Measurements from ENCODE around the gene RASSF1. TPM values are rescaled to one million over a fixed set of nuclear protein-coding genes. Genes with fewer than 3 reads are reported as not detected.
A peak's percentile ranks its signal among the peaks of the same experiment; 100 is the strongest.

The RASSF1 gene
- total RNA-seq, 5 donors from 2014 or later (not counting 1 experiment from before 2014, with no cell fraction given), result 73.2 to 153 (median 79.6) TPM

DNA sequence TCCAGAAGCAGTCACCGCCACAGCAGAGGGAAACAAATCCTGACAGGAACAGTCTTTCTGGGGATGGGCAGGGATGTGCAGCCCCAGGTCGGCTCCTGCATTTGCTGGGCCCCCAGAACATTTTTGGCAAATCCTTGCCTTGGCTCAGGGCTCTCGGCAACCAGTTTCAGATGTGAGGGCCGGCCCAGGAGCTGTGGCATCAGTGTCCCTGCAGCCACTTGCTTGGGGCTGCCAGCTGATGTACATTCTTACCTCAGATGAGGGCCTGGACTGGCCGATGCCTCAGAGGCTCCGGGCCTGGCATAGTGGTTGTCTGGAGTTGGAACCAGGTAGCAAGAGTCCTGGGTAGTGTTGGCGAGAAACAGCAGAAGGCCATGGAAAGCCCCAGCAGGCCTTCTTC lies 14.2 kb upstream of the RASSF1 start:
- no peak overlapping the region for H3K4me3 ChIP-seq (ENCODE audit: control insufficient read depth in 1 of 2, extremely low read depth in 1 of 2, low read length in 1 of 2)
- ATAC-seq (replicated peaks in 1 of 4) (no peak), DNase-seq (no peak)
- CTCF ChIA-PET, result no interaction called here
- WGBS (ENCODE audit: insufficient coverage), result 95% methylated on average over 5 of the region's 7 CpGs
- H3K4me3 Mint-ChIP-seq, result no peak overlapping the region
- H3K4me1 ChIP-seq (ENCODE audit: control insufficient read depth in 1 of 2, extremely low read depth in 1 of 2, insufficient read depth in 2 of 2, low read length in 2 of 2), result peaks cover 36 to 67% of the 10 kb centered on the region in 2 experiments
- H3K27ac ChIP-seq (ENCODE audit: low read length), result no peak overlapping the region
- POLR2A ChIA-PET, result no interaction called here
- peaks cover 6 to 45% of the 10 kb centered on the region in 2 donors for H3K36me3 ChIP-seq (ENCODE audit: control insufficient read depth in 2 of 2, extremely low read depth in 1 of 2, insufficient read depth in 1 of 2, low read length in 1 of 2)
- H3K27ac Mint-ChIP-seq, result peak overlapping the region in 1 of 2 donors; percentile 4
- no peaks in the 10 kb centered on the region for H3K9me3 ChIP-seq
- peaks cover 65 to 70% (median 66%) of the 10 kb centered on the region in 3 donors for H3K4me1 Mint-ChIP-seq
- H3K36me3 Mint-ChIP-seq, result peaks cover 13% of the 10 kb centered on the region
- H3K27me3 ChIP-seq (replicated peaks in 1 of 2; ENCODE audit: control insufficient read depth in 2 of 2, extremely low read depth in 1 of 2, insufficient read depth in 2 of 2, low read length in 1 of 2), result no peaks in the 10 kb centered on the region
- H3K9me3 Mint-ChIP-seq, result no peaks in the 10 kb centered on the region
- H3K27me3 Mint-ChIP-seq, result no peaks in the 10 kb centered on the region

DNA sequence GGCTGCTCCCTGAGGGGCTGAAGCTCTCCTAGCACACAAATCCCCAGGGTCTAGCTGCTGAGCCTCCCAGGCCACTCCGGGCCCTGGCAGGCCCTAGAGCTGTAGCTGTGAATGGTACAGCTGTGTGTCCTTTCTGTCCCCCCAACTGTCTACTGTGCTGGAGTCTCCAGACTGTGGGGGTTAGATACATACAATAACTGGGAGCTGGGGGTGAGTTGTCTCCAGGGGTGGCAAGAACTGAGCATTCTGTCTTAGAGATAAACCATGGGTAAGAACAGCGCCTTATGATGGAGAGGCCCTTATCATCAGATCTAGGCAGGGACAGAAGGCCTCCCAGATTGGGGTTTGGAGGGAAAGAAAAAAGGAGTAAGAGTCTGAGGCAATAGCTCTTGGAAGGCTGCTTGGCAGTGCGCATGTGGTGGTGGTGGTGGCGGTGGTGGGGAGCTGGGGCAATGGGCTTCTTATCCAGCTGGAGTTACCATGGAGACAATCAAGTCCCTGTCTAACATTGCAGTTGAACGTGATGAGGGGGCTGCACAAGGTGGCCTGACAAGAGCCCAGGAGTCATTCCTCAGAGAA lies 13.6 kb upstream of the RASSF1 start:
- Histone ChIP-seq H3K9me3 (no peaks in the 10 kb centered on the region), H3K4me1 (ENCODE audit: control insufficient read depth in 1 of 2, extremely low read depth in 1 of 2, insufficient read depth in 2 of 2, low read length in 2 of 2) (peaks cover 42 to 70% of the 10 kb centered on the region in 2 experiments), H3K4me3 (ENCODE audit: control insufficient read depth in 1 of 2, extremely low read depth in 1 of 2, low read length in 1 of 2) (no peak overlapping the region), H3K27ac (ENCODE audit: low read length) (no peak overlapping the region), H3K36me3 (ENCODE audit: control insufficient read depth in 2 of 2, extremely low read depth in 1 of 2, insufficient read depth in 1 of 2, low read length in 1 of 2) (peaks cover 6 to 45% of the 10 kb centered on the region in 2 donors), H3K27me3 (replicated peaks in 1 of 2; ENCODE audit: control insufficient read depth in 2 of 2, extremely low read depth in 1 of 2, insufficient read depth in 2 of 2, low read length in 1 of 2) (no peaks in the 10 kb centered on the region)
- peaks cover 13% of the 10 kb centered on the region for H3K36me3 Mint-ChIP-seq
- POLR2A ChIA-PET, result no interaction called here
- peaks cover 64 to 70% (median 65%) of the 10 kb centered on the region in 3 donors for H3K4me1 Mint-ChIP-seq
- 88% methylated on average over 4 of the region's 5 CpGs for WGBS (ENCODE audit: insufficient coverage)
- no peak overlapping the region for H3K4me3 Mint-ChIP-seq
- no peaks in the 10 kb centered on the region for H3K9me3 Mint-ChIP-seq
- CTCF ChIA-PET, result interaction anchor here (0.6 to 0.7 kb wide), 3 partner anchors 31 to 222 kb away, joined by 3 to 5 read pairs (median 3); no protein-coding TSS in a partner anchor
- no peak for ATAC-seq (replicated peaks in 1 of 4)
- peak overlapping the region in 1 of 2 donors; percentile 5 for H3K27ac Mint-ChIP-seq
- no peaks in the 10 kb centered on the region for H3K27me3 Mint-ChIP-seq
- DNase-seq, result no peak

DNA sequence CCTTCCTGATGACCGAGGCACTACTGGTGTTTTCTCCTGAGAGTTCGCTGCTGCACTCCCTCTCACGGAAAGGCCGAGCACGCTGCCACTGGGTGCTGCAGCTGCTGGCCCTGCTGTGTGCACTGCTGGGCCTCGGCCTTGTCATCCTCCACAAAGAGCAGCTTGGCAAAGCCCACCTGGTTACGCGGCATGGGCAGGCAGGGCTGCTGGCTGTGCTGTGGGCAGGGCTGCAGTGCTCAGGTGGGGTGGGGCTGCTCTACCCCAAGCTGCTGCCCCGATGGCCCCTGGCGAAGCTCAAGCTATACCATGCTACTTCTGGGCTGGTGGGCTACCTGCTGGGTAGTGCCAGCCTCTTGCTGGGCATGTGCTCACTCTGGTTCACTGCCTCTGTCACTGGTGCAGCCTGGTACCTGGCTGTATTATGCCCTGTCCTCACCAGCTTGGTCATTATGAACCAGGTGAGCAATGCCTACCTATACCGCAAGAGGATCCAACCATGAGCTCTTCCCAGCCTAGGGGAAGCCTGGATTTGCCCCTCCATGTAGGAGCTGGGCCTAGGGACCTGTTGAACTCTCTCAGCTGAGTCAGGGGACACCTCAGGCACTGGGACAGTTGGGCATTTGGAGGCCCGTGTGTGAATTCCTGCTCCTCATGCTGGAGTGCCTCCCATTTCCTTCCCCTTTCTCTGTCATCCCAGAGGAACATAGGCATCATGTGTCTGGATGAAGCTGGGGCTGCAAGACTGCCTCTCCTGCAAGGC lies 12.8 kb upstream of the RASSF1 start:
- peaks cover 39 to 70% of the 10 kb centered on the region in 2 experiments for H3K4me1 ChIP-seq (ENCODE audit: control insufficient read depth in 1 of 2, extremely low read depth in 1 of 2, insufficient read depth in 2 of 2, low read length in 2 of 2)
- no peak overlapping the region for H3K27ac ChIP-seq (ENCODE audit: low read length)
- WGBS (ENCODE audit: insufficient coverage), result 99% methylated on average over 10 of the region's 12 CpGs
- Mint-ChIP-seq H3K4me3 (no peak overlapping the region), H3K4me1 (peaks cover 68 to 74% (median 71%) of the 10 kb centered on the region in 3 donors), H3K9me3 (no peaks in the 10 kb centered on the region), H3K27ac (no peak overlapping the region), H3K27me3 (no peaks in the 10 kb centered on the region), H3K36me3 (peaks cover 20% of the 10 kb centered on the region)
- no peaks in the 10 kb centered on the region for H3K27me3 ChIP-seq (replicated peaks in 1 of 2; ENCODE audit: control insufficient read depth in 2 of 2, extremely low read depth in 1 of 2, insufficient read depth in 2 of 2, low read length in 1 of 2)
- H3K9me3 ChIP-seq, result no peaks in the 10 kb centered on the region
- POLR2A ChIA-PET, result no interaction called here
- CTCF ChIA-PET, result interaction anchor here in 1 of 2 donors (0.7 kb wide), 1 partner anchor 30 kb away, joined by 3 read pairs; no protein-coding TSS in a partner anchor
- ATAC-seq (replicated peaks in 1 of 4) (no peak), DNase-seq (no peak)
- H3K4me3 ChIP-seq (ENCODE audit: control insufficient read depth in 1 of 2, extremely low read depth in 1 of 2, low read length in 1 of 2), result no peak overlapping the region
- peaks cover 6 to 52% of the 10 kb centered on the region in 2 donors for H3K36me3 ChIP-seq (ENCODE audit: control insufficient read depth in 2 of 2, extremely low read depth in 1 of 2, insufficient read depth in 1 of 2, low read length in 1 of 2)

GRCh38 chr3:50352781-50353180 lies 12.1 kb upstream of the RASSF1 start:
- H3K9me3 ChIP-seq, result no peaks in the 10 kb centered on the region
- Mint-ChIP-seq H3K27me3 (no peaks in the 10 kb centered on the region), H3K36me3 (peaks cover 21% of the 10 kb centered on the region), H3K9me3 (no peaks in the 10 kb centered on the region), H3K27ac (peak overlapping the region in 1 of 2 donors; percentile 16), H3K4me3 (no peak overlapping the region), H3K4me1 (peaks cover 68 to 74% (median 71%) of the 10 kb centered on the region in 3 donors)
- WGBS (ENCODE audit: insufficient coverage), result 0% methylated on average over 1 of the region's 2 CpGs
- DNase-seq, result no peak
- ATAC-seq (replicated peaks in 1 of 4), result no peak
- peaks cover 6 to 58% of the 10 kb centered on the region in 2 donors for H3K36me3 ChIP-seq (ENCODE audit: control insufficient read depth in 2 of 2, extremely low read depth in 1 of 2, insufficient read depth in 1 of 2, low read length in 1 of 2)
- no peak overlapping the region for H3K27ac ChIP-seq (ENCODE audit: low read length)
- H3K4me3 ChIP-seq (ENCODE audit: control insufficient read depth in 1 of 2, extremely low read depth in 1 of 2, low read length in 1 of 2), result no peak overlapping the region
- H3K27me3 ChIP-seq (replicated peaks in 1 of 2; ENCODE audit: control insufficient read depth in 2 of 2, extremely low read depth in 1 of 2, insufficient read depth in 2 of 2, low read length in 1 of 2), result no peaks in the 10 kb centered on the region
- ChIA-PET POLR2A (no interaction called here), CTCF (interaction anchor here in 1 of 2 donors (0.7 kb wide), 1 partner anchor 1901 kb away, joined by 10 read pairs; no protein-coding TSS in a partner anchor)
- peaks cover 33 to 70% of the 10 kb centered on the region in 2 experiments for H3K4me1 ChIP-seq (ENCODE audit: control insufficient read depth in 1 of 2, extremely low read depth in 1 of 2, insufficient read depth in 2 of 2, low read length in 2 of 2)

DNA sequence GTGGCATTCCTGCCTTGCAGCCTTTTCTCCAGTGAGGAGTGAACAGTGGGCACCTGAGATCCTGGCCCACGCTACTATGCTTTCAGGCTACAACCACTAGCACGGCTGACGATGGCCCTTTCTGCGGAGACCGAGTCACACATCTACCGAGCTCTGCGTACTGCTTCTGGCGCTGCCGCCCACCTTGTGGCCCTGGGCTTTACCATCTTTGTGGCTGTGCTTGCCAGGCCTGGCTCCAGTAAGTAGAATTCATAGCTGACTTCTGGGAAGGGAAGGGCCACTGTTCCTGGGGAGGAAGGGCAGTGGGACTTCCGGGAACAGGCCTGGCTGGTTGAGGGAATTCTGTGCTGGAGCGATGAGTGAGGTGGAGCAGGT lies 10.7 kb upstream of the RASSF1 start:
- peak overlapping the region; percentile 99 to 100 for H3K27ac Mint-ChIP-seq
- H3K4me3 Mint-ChIP-seq, result peak overlapping the region; percentile 94 to 99 (median 97)
- Histone ChIP-seq H3K27ac (ENCODE audit: low read length) (peak overlapping the region; percentile 89), H3K4me1 (ENCODE audit: control insufficient read depth in 1 of 2, extremely low read depth in 1 of 2, insufficient read depth in 2 of 2, low read length in 2 of 2) (peaks cover 23 to 69% of the 10 kb centered on the region in 2 experiments), H3K36me3 (ENCODE audit: control insufficient read depth in 2 of 2, extremely low read depth in 1 of 2, insufficient read depth in 1 of 2, low read length in 1 of 2) (peaks cover 6 to 56% of the 10 kb centered on the region in 2 donors), H3K27me3 (replicated peaks in 1 of 2; ENCODE audit: control insufficient read depth in 2 of 2, extremely low read depth in 1 of 2, insufficient read depth in 2 of 2, low read length in 1 of 2) (no peaks in the 10 kb centered on the region), H3K4me3 (ENCODE audit: control insufficient read depth in 1 of 2, extremely low read depth in 1 of 2, low read length in 1 of 2) (peak overlapping the region; percentile 88 to 96), H3K9me3 (no peaks in the 10 kb centered on the region)
- POLR2A ChIA-PET, result interaction anchor here in 1 of 2 donors (0.7 kb wide), 1 partner anchor 9 kb away, joined by 3 read pairs; no protein-coding TSS in a partner anchor
- no peaks in the 10 kb centered on the region for H3K27me3 Mint-ChIP-seq
- no peak for DNase-seq
- H3K36me3 Mint-ChIP-seq, result peaks cover 21% of the 10 kb centered on the region
- ATAC-seq (replicated peaks in 1 of 4), result no peak
- peaks cover 62 to 71% (median 67%) of the 10 kb centered on the region in 3 donors for H3K4me1 Mint-ChIP-seq
- CTCF ChIA-PET, result interaction anchor here (0.5 to 2.1 kb wide), 4 partner anchors 8 to 156 kb away, joined by 3 to 10 read pairs (median 6); partner anchors contain the start of genes HYAL3 (in 1 of the 2), NAA80 (in 1 of the 2) and TMEM115 (in 1 of the 2)
- H3K9me3 Mint-ChIP-seq, result no peaks in the 10 kb centered on the region
- 51% methylated on average over 7 of the region's 11 CpGs for WGBS (ENCODE audit: insufficient coverage)
